Stimulated activated CD8-positive, alpha-beta memory T cell treated with anti-CD3 and anti-CD28 coated beads, Interleukin-15, amount 100 ng/mL, for 4 hours (primary cell): Measurements from ENCODE around the gene FAM78B.

ENCODE experiments used
- DNase-seq, 2 donors: peaks; one replicate each; pipeline ENCODE4 v3.0.0-alpha.2; 2020; ENCODE audit warnings: low read depth in 2 of 2

The FAM78B gene

DNA sequence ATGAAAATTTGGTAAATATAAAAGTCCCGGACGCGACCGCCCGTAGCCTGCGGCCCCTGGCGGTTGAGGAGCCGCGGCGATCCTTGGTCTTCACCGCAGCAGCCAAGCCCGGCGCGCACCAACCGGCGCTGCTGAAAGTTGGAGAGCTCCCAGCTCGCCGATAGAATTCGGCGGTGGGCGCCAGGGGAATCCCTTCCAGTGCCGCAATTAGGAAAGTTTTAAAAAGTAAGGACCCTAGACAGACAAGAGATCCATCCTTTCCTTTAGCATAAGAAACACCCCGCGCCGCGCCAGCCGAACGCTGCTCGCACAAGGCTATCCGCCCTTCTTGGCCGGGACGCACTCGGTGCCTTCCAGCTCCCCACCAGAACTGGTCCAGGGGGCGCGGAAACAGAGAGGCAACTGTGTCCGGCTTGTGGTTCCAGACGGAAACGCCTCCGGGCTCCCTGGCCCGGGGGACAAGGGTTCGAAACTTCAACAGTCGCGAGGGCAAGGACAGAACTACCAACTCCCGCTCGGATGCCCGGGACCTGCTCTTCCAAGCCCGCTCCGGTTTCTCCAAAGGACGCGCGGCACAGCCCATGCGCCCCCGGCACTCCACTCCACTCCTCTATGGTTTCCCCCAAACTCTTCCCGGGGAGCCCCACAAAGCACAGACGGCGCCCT, 1.7 kb downstream of the FAM78B start:
- no peak for DNase-seq

DNA sequence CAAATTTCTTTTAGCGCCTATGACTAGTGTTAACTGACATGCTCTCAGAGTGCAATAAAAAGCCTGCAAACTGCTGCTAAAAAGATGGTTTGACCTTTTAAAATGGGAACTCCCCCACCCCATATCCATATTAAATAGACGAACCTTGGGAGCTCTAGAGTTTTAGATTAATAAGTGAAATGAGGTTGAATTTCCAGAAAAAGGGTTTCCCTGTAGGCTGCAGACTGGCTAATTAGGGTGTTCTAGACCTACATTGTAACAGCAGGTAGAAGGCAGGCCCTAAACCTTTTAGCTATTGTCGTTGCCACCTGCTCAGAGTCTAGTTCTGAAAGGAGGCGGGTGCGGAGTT, 2.2 kb downstream of the FAM78B start:
- no peak for DNase-seq

DNA sequence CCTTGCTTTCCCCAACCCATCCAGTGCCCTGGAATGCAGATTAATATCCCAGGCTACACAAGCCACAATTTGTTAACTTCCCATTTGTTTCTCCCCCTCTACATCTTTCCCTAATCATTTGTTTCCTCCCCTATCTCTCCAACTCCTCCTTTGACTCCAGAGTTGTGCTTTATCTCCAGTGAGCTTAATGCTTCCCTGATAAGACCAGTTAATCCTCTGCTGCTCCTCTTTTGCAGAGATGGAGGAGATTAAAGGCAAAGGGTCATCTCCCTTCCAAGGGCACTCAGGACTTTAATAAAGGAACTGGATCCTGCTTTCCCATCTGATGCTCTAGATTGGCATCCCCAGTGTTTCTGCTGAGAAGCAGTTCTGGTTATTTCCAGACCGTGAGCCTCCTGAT, 7.1 kb downstream of the FAM78B start:
- no peak for DNase-seq

DNA sequence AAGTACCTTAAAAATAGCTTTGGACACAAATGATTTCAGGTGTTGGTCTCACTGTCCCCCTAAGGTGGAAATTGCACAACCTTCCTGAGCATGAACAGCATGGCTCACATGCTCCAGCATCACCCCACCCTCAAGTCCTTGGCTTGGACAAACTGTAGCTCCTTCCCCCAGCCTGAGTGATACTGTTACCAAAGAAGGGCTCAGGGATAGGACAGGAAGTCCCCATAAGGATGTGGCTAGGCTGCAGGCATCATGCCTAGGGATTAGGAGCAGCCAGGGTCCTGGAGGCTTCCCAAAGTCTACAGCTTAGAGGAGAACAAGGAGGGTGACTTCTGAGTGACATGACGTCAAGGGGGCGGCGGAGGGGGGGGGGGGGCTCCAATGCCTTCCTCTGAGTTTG, 10.1 kb downstream of the FAM78B start:
- DNase-seq, result no peak

DNA sequence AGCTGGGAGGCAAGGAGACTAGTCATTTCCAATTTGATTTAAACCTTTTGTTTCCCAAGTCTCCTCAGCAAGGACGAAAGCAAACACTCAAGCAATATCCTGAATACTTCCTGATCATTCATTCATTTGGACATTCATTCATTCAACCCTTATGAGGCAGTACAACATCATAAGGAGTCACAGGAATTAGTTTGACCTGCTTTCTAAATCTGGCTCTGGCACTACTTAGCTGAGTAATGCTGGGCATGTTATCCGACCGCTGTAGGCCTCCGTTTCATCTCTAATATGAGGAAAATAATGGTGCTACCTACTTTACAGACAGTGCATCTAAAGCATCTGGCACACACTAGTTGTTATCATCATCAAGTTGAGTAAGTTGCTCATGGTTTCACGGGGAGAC, 11.7 kb downstream of the FAM78B start:
- DNase-seq, result no peak

DNA sequence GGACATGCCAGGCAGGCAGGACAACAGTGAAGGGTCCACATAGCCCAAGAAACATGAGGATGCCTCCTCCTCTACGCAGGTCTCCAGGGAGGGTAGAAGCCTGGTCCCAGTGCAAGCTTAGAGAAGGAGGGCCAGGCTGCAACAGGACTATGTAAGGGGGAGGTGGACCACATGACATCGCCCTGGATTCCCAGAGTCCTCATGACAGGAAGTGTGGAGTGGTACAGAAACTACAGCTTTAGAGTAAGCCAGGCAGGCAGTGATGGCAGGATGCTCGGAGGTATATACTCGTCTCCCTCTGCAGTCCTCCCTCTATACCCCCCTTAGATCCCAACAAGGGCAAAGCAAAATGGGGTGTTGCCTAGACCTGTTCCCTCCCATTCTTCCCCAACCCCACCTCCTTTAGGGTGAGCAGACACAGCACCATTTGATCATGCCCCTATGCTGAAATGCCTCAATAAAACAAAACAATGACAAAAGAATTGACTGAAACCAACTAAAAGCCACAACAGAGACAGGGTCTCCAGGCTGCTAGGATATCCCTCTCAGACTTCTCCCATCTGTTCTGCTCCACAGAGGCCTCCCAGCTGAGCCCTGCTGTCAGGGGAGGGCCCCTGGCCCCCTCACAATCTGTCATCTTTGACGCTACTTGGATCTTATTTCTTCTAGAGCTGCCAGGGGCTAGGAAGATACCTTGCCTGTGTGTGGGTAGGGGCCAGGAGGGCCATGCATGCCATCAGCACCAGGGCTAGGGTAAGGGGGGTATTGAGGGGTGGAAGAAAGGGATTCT, 13.1 kb downstream of the FAM78B start:
- no peak for DNase-seq

DNA sequence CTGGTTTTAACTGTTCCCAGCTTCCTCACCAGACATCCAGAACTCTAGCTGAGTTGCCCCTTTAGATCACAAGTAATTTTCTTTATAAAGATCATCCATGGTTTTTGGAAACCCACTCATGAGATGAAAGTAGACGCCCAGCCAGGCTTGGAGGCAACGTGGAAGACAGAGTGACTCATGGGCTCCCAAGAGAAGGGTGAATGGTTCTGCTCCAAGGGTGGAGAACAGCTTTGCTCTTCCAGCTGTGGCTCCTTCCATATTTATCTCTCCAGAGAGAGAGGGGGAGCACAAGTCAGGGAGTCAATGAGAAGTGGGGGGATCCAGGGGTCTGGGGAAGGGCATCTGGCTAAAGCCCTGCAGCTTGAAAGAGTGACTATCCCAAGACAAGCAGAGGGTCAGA, 13.8 kb downstream of the FAM78B start:
- no peak for DNase-seq

DNA sequence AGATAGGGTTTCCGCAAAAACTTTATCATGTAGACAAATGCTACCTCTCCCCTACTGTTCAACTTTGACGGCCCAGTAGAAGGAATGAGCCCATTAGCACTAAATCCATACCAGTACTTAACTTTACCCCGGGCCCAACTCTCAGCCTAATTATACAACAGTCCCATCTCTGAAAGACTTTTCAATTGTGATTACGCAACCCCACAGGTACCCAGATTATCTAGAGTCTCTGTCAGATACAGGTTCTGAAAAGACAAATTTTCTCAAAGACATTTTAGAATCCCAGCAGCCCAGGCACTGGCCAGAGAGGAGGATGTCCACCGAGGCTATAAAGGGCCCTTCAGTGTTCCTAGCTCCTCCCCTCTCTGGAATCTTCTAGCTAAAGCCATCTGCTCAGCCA, 15.0 kb downstream of the FAM78B start:
- DNase-seq, result no peak

DNA sequence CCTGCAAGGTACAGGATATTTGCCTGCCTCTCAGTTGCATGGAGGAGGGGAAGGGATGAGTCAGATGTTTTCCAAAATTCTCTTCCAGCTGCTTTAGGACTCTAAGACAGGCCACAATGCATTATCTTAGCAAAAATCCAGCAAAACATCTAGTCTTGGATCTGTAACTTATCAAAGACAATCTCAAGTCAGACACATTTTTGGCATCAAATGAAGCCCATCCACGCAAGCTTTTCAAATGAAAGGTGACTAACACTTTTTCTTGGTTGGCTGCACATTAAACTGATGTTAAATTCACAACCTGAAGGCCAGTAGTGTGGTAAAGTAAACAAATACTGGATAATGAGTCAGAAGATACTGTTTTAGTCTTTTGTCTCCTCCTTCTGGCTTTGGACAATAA, 21.3 kb downstream of the FAM78B start:
- DNase-seq, result no peak

DNA sequence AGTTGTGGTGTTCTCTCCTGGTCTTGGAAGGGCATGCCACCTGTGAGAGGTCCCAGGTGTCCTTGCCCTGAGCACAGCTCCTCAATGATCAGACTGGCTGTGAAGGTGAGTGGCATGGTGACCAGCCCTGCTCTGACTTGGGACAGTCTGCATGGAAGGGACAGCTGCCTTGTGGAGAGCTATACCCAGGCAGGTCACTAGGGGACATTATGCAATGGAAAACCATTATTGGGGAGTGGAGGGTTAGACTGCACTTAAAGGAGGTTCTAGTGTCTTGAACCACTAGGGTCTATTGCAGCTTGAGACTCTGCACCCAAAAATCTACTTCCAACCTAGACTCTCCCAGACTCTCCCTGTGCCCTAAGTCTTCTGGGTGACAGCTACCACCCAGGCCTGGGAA, 24.8 kb downstream of the FAM78B start:
- no peak for DNase-seq

DNA sequence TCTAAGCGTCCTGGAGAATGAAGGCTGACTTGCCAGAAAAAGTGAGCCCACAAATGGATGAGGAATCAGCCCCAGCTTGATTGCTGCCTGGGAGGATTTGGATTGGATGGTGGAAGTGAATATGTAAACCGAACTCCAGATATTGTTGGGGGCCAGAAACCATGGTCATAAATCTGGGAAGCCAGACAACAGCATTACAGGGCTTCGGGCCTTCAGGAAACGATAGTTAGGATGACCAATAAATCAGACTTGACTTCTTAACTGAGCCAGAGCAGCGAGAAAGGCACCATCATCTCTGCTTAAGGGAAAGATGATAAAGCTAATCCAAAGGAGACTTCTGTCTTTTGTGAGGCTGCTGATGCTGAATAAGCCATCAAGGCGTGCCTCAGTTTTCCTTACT, 26.6 kb downstream of the FAM78B start:
- no peak for DNase-seq

DNA sequence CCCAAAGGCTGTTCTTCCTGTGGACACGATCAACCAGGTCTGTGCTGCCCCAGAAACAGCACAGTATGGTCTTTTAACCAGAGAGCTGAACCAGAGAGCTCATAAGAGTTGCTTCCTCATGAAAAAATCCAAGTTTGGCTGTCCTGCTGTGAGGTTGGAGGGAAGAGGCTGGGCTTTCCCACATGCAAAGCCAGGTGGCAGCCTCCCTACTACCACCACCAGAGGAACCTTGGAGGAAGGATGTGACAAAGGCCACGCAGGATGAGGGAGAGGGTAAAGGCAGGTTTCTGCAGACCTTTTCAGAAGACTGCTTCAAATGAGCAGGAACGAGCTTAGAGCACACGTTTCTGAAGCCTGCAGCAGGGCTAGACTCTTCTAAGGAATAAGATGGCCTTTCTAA, 27.1 kb downstream of the FAM78B start:
- no peak for DNase-seq

DNA sequence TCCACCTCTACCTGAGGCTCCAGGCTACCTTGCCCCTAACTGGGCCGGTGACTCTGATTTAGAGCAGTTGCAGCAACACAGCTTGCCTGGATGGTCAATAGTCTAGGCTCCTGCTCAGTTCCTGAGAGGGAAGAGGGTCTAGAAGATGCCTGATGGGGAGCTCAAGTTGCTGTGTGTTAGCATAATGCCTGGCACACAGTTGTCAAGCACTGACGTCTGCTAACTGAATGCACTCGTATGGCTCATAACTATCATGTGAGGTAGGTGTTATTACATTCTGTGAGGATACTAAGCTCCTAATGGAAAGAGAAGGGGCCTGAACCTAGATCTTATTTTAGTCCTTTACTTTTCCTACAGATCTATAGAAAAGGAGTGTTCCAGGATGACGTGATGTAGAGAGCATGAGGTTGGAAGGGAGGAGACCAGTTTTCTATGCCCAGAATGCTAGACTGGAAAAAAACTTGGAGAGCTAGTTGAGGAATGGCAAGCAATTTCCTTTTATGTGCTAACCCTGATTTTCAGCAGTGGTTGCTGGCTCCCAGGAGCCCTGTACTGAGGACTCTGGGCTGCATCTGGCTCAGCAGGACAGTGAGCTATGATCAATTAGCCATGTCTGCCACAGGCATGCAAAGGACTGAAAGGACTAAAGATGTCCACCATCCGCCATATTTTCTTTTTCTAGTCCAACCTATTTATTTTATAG, 30.0 kb downstream of the FAM78B start:
- DNase-seq, result no peak

DNA sequence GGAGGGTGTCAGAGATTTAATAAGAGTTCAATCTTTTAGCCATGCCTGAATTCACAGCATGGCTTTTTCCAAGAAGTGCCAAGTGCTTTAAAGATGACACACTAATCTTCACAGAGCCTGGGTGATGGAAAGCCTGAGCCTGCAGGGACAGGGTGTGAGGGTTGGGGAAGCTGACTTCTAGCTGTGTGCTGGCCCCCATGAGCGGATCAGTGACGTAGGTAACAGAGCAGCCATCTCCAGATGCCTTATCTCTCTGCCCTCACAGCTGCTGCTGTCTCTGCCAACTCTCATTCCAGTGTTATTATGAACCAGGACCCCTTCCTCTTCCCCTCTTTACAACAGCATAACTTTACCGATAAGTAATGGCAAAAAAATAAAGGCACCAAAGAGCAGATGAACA, 30.6 kb downstream of the FAM78B start:
- DNase-seq, result no peak

DNA sequence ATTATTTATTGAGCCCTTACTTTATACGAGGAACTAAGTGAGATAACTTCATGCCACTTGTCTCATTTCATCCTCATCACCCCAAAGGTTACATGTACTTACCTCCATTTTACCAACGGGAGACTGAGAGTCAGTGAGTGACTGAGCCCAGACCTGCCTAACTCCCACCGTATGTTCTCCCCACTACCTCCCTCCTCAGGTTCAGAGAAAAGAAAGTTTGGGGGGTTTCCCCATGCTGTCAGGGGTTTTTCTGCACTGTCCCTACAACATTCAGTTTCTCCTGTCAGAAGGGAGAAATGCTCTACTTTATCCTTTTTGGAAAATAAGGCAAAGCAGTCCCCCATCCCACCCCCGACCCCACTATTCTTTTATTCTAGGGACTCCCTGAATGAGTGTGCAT, 32.9 kb downstream of the FAM78B start:
- DNase-seq, result no peak

DNA sequence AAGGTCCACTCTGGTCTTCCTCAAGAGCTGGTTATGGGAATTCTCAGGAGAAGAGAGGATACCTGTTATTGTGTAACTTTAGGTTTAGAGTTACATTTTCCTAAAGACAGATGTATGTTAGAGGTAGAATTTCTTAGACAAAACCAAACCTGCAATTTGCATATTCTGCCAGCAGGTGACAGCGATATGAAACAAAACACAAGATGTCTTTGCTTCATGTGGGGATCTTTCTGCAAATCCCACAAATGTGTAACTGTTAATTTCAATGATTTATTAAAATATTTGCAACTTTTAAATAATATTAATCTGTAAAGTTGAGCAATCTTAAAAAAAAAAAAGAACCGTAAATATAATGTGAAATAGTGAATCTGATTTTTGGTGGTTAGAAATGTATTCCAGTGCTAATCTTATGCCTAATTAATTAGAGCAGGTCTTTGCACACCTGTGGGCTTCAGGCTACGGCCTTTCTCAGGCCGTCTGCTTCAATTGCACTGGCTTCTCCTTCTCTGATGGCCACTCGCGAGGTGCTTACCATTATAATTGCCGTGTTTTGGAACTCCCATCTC, 33.4 kb downstream of the FAM78B start:
- DNase-seq, result no peak

DNA sequence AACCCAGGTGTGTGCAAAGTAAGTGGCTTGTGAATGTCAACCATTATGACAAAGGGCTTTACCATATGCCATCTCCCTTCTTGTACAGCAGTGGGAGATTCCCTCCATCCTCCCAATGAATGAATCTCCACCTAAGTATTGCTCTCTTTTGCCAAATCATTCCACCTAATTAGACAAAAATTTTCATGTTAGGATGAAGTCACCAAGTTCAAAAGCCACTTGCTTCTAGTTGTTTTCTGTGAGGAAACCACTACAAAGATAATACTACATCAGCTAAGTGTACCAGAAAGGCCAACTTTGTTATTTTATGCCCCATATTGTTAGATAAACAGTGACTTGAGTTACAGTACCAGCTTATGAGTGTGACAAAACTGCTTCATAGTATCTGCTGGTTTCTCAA, 34.3 kb downstream of the FAM78B start:
- DNase-seq, result no peak

DNA sequence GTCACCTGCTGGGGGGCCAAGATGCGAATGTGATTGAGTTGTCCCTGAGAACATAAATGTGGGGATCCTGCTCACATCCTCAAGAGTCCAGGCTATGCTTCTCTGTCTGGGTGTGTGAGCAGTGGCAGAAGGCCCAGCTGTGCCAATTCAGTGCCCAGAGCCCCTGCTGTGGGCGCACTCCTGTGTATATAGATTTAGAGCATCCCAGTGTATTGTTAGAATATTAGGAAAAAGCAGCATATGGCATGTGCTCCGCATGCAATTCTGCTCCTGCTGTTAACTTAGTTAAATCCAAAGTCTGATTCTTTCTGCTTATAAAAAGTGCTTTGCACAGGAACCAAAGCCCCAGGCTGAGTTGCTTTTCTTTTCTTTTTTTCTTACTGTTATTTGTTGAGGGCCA, 37.8 kb downstream of the FAM78B start:
- no peak for DNase-seq

DNA sequence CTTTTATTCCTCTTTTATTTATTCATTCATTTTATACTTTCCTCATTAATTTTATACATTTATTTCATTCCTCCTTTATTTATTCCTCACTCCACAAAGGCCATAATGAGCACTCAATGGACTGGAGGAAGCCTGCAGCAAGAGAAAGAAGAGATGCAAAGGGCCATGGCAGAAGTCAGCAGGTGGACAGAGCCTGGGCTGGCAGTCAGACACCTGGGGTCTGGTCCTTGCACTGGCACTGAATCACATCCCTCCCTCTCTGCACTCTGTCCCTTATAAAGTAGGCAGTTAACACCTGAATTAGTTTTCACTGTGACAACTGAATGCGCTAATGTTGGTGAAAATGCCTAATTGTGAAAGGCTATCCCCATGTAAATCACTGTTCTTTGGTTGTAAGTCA, 38.6 kb downstream of the FAM78B start:
- DNase-seq, result no peak

DNA sequence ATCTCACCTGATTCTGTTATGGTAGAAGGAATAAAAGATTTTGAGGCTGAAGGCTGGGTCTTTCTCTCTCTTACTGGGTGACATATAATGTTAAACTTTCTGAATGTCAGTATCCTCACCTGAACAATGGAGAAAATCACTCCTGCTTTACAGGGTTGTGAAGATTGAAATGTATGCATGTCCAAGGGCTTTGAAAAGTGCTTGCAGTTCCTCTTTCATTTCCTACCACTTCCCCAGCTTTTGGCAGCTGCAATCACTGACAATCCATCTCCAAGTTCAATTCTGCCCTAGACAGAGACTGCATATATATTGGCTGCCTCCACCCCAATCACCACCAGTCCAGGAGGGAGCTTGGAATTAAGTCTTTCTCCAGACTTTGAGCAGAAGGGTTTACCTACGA, 39.8 kb downstream of the FAM78B start:
- no peak for DNase-seq

DNA sequence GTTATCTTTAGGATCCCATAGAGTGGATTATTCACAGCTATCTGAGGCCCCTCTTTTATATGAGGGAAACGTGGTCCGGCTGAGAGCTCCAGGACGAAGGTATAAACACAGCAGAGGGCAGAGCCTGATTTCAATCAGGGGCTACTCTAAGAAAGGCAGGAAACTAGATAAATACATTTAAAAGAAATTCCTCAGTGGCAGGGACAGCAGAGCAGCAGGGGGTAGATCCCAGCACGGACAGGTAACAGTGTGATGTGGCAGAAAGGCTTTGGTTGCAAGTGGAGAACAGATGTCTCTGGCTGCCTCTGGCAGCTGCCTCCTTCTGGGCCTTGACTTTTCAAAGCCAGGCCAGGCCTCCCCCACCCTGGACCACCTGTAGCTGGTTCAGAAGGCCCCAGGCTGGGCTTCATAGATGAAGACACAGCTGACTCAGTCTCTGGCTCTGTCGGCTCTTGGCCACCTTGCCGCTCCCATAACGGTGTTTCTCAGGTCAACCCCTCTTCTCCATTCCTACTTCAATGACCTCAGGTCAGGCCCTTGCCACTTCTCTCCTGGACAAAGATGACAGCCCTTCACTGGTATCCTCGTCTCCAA, 43.8 kb downstream of the FAM78B start:
- no peak for DNase-seq

DNA sequence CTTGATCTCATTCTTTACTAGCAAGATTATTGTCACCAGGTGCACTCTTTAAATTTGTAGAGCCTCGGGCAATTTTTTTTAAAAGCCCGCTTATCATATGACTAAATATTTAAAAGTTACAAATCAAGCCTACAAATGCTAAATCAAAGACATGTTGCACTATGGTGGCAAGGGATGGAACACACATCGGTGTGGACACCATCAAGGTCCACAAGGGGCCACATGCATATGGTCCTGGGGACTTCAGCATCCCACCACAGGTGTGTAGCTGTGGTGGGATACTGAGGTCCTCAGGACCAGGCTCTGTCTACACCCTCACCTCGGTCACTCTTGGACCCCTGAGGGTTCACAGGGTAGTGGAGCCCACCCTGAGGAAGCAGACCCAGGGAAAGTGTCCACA, 45.8 kb downstream of the FAM78B start:
- DNase-seq, result no peak

DNA sequence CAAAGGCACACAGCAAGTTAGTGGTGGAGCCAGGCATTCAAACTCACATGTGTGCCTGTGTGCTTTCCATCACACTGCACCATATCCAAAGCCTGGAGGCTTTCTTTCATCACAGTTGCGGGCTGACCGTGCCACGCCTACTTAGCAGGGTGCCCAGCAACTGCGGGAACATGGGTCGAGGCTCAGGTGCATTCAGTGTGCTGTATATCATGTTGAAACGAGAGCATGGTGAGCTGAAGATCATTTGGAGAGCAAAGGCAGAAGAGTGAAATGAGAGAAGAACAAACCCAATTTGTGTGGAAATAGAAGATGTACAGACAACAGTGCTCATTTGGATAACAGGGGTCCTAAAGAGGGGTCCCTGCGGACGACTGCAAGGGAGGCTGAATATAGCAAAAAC, 46.5 kb downstream of the FAM78B start:
- DNase-seq, result no peak
